Measurements from ENCODE around the gene DUOX1.

- TF ChIP-seq CTCF (conservative IDR thresholded peaks at IDR 0.05 in 1 of 2, IDR thresholded peaks at IDR 0.05 in 1 of 2; ENCODE audit: extremely low read depth in 1 of 2, insufficient read depth in 1 of 2, low read depth in 1 of 2, low read length in 2 of 2): no peak
- TF ChIP-seq EZH2 (IDR thresholded peaks at IDR 0.05; ENCODE audit: borderline replicate concordance, low read length): no peak
Observed at GRCh38 chr15:45129651-45130129, at the start of gene DUOX1, which contains the start of gene DUOXA1.

All from mammary epithelial cell (primary cell).